Osteocyte (in vitro differentiated cells): ENCODE results near the gene PLCH2. TPM values are rescaled to one million over a fixed set of nuclear protein-coding genes. Genes with fewer than 3 reads are reported as not detected.

Source experiments
- DNase-seq: peaks from one replicate; pipeline ENCODE4 v3.0.0; 2021; ENCODE audit warnings: mixed read lengths; ENCODE audit not compliant: unreplicated experiment; ENCODE audit errors: extremely low spot score
- H3K27ac Mint-ChIP-seq: one replicate; pipeline ENCODE4 v1.8.0; 2021; ENCODE audit warnings: mild to moderate bottlenecking, mixed read lengths; ENCODE audit not compliant: unreplicated experiment
- H3K27me3 Mint-ChIP-seq: one replicate; pipeline ENCODE4 v1.8.0; 2021; ENCODE audit warnings: mixed read lengths; ENCODE audit not compliant: unreplicated experiment
- H3K36me3 Mint-ChIP-seq: one replicate; pipeline ENCODE4 v1.8.0; 2021; ENCODE audit warnings: mixed read lengths; ENCODE audit not compliant: unreplicated experiment
- H3K4me1 Mint-ChIP-seq: one replicate; pipeline ENCODE4 v1.8.0; 2021; ENCODE audit warnings: mixed read lengths; ENCODE audit not compliant: unreplicated experiment
- H3K4me3 Mint-ChIP-seq: one replicate; pipeline ENCODE4 v1.8.0; 2021; ENCODE audit warnings: mild to moderate bottlenecking, moderate library complexity, mixed read lengths; ENCODE audit not compliant: unreplicated experiment
- H3K9me3 Mint-ChIP-seq: one replicate; pipeline ENCODE4 v1.8.0; 2021; ENCODE audit warnings: mixed read lengths; ENCODE audit not compliant: unreplicated experiment
- CTCF ChIP-seq: fragments of 200-600 bp; sonication (generic); IDR thresholded peaks from 2 replicates; pipeline ENCODE4 v1.5.0; 2021; ENCODE audit warnings: antibody characterized with exemption, mild to moderate bottlenecking, moderate library complexity
- total RNA-seq: library from RNA; stranded (reverse); gene quantifications from 2 replicates; pipeline ENCODE4 v1.2.1, GENCODE V29; 2021

PLCH2 gene
- total RNA-seq, 1 donor from 2014 or later: 12.6 TPM

DNA sequence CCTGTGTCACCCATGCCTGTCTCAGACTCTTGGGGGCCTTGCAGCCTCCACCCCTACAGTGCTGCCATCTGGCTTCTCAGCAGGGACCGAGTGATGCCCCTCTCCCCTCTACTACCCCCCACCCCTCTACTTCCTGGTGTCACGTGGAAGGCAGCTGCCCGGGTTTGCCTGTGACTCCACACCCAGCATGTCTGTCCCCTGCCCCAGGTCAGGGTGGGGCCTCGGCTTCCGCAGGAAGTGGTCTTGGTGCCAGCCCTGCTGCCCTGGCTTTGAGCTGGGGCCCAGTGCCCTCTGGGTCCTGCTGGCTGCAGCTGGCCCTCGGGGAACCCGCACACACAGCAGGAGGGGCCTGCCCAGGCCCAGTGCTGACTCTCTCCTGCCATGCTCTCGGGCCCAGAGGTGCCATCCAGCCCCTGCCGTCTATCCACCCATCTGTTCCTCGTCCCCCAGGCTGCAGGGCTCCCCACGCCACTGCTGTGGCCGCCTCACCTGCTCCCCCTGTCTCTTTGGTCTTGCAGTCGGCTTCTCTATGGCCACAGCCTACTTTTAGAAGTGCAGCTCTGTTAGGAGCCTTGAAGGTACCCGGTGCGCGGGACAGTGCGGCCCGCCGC lies 24.0 kb downstream of the PLCH2 start:
- no peak overlapping the region for H3K27ac Mint-ChIP-seq
- H3K4me3 Mint-ChIP-seq: no peak overlapping the region
- peaks cover 10% of the 10 kb centered on the region for H3K4me1 Mint-ChIP-seq
- no peaks in the 10 kb centered on the region for H3K36me3 Mint-ChIP-seq
- TF ChIP-seq CTCF: no peak
- H3K27me3 Mint-ChIP-seq: no peaks in the 10 kb centered on the region
- DNase-seq: no peak
- H3K9me3 Mint-ChIP-seq: no peaks in the 10 kb centered on the region

GRCh38 chr1:2501041-2501819 lies 25.1 kb downstream of the PLCH2 start:
- no peak for TF ChIP-seq CTCF
- H3K4me3 Mint-ChIP-seq: no peak overlapping the region
- H3K27ac Mint-ChIP-seq: no peak overlapping the region
- no peaks in the 10 kb centered on the region for H3K36me3 Mint-ChIP-seq
- no peaks in the 10 kb centered on the region for H3K27me3 Mint-ChIP-seq
- DNase-seq: no peak
- peaks cover 12% of the 10 kb centered on the region for H3K4me1 Mint-ChIP-seq
- no peaks in the 10 kb centered on the region for H3K9me3 Mint-ChIP-seq

DNA sequence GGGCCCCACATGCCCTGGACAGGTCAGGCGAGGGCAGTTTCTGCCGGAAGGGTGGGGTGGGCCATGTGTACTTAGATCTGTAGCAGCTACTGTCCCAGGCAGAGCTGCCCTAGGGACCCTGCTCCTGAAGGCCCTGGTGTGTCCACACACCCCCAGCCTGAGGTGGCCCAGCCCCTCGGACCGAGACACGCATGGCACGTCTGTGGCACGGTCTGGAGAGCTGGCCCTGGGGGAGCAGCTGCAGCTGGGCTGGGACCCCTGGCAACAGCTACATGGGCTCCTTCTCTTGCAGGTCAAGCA lies 25.7 kb downstream of the PLCH2 start:
- H3K36me3 Mint-ChIP-seq: no peaks in the 10 kb centered on the region
- no peaks in the 10 kb centered on the region for H3K27me3 Mint-ChIP-seq
- H3K9me3 Mint-ChIP-seq: no peaks in the 10 kb centered on the region

DNA sequence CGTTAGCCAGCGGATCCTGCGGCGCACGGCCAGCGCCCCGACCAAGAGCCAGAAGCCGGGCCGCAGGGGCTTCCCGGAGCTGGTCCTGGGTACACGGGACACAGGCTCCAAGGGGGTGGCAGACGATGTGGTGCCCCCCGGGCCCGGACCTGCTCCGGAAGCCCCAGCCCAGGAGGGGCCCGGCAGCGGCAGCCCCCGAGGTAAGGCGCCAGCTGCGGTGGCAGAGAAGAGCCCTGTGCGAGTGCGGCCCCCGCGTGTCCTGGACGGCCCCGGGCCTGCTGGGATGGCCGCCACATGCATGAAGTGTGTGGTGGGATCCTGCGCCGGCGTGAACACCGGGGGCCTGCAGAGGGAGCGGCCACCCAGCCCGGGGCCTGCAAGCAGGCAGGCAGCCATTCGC lies 26.1 kb downstream of the PLCH2 start:
- no peak for DNase-seq
- no peaks in the 10 kb centered on the region for H3K9me3 Mint-ChIP-seq
- H3K36me3 Mint-ChIP-seq: no peaks in the 10 kb centered on the region
- H3K27ac Mint-ChIP-seq: no peak overlapping the region
- TF ChIP-seq CTCF: no peak
- H3K4me3 Mint-ChIP-seq: no peak overlapping the region
- H3K27me3 Mint-ChIP-seq: no peaks in the 10 kb centered on the region
- H3K4me1 Mint-ChIP-seq: peaks cover 14% of the 10 kb centered on the region

More for the DNA sequence above, 25.7 kb downstream of the PLCH2 start:
- H3K27ac Mint-ChIP-seq: no peak overlapping the region
- DNase-seq: no peak
- TF ChIP-seq CTCF: no peak
- H3K4me1 Mint-ChIP-seq: peaks cover 12% of the 10 kb centered on the region
- H3K4me3 Mint-ChIP-seq: no peak overlapping the region

- Mint-ChIP-seq H3K27me3 (no peaks in the 10 kb centered on the region), H3K4me1 (peaks cover 14% of the 10 kb centered on the region), H3K27ac (no peak overlapping the region), H3K4me3 (no peak overlapping the region), H3K9me3 (no peaks in the 10 kb centered on the region), H3K36me3 (no peaks in the 10 kb centered on the region)
- no peak for TF ChIP-seq CTCF
- no peak for DNase-seq
These were observed 26.8 kb downstream of the PLCH2 start for GRCh38 chr1:2502661-2503553.
